ENCODE measurements around the gene TTLL7.

The TTLL7 gene

GRCh38 chr1:83998498-83999315 lies at the start of gene TTLL7:
Gene TTLL7 (minus strand): TSS chr1:83999132. CDS start chr1:83952211, 46,921 bp downstream.
- peak; percentile 92 for DNase-seq

GRCh38 chr1:84042461-84042860 lies 43.5 kb upstream of the TTLL7 start:
- DNase-seq: no peak

GRCh38 chr1:84037758-84038611 lies 39.1 kb upstream of the TTLL7 start:
- no peak for DNase-seq

- DNase-seq: no peak
Observed at GRCh38 chr1:84031802-84032327, 32.9 kb upstream of the TTLL7 start.

GRCh38 chr1:84027368-84027767 lies 28.4 kb upstream of the TTLL7 start:
- DNase-seq: no peak

- no peak for DNase-seq
Observed at GRCh38 chr1:84025966-84026365, 27.0 kb upstream of the TTLL7 start.

- DNase-seq: no peak
Observed at GRCh38 chr1:84021822-84022221, 22.9 kb upstream of the TTLL7 start.

GRCh38 chr1:84020151-84020550 lies 21.2 kb upstream of the TTLL7 start:
- DNase-seq: no peak

GRCh38 chr1:84019217-84019616 lies 20.3 kb upstream of the TTLL7 start:
- DNase-seq: no peak

GRCh38 chr1:84013708-84014107 lies 14.8 kb upstream of the TTLL7 start:
- no peak for DNase-seq

GRCh38 chr1:84012018-84012417 lies 13.1 kb upstream of the TTLL7 start:
- DNase-seq: no peak

- no peak for DNase-seq
Observed at GRCh38 chr1:84010136-84010535, 11.2 kb upstream of the TTLL7 start.

- no peak for DNase-seq
Observed at GRCh38 chr1:84008631-84009030, 9.7 kb upstream of the TTLL7 start.

GRCh38 chr1:84006591-84006990 lies 7.7 kb upstream of the TTLL7 start:
- no peak for DNase-seq

- no peak for DNase-seq
Observed at GRCh38 chr1:84001501-84001900, 2.6 kb upstream of the TTLL7 start.

- DNase-seq: no peak
Observed at GRCh38 chr1:84000954-84001495, 2.1 kb upstream of the TTLL7 start.

- no peak for DNase-seq
Observed at GRCh38 chr1:84000196-84000885, 1.4 kb upstream of the TTLL7 start.

- DNase-seq: peak; percentile 92
Observed at GRCh38 chr1:83999316-83999819, 436 bp upstream of the TTLL7 start.

GRCh38 chr1:83998205-83998497 lies 781 bp downstream of the TTLL7 start:
- no peak for DNase-seq

GRCh38 chr1:83997631-83998030 lies 1.3 kb downstream of the TTLL7 start:
- DNase-seq: no peak

- no peak for DNase-seq
Observed at GRCh38 chr1:83996621-83997020, 2.3 kb downstream of the TTLL7 start.

- no peak for DNase-seq
Observed at GRCh38 chr1:83996191-83996590, 2.7 kb downstream of the TTLL7 start.

GRCh38 chr1:83995649-83996048 lies 3.3 kb downstream of the TTLL7 start:
- no peak for DNase-seq
